GM19023 (cell line): ENCODE measurements around the gene IGSF5.
"Not testable (repeated sequence)": the region's sequence is repeated elsewhere in the genome, so short reads cannot be mapped to it uniquely, and the experiment has no call there.

Experiments used
- ATAC-seq: cut with Tn5 transposase; IDR thresholded peaks from one replicate; pipeline ENCODE4 v1.9.1; 2021; ENCODE audit warnings: mild to moderate bottlenecking, moderate library complexity; ENCODE audit not compliant: unreplicated experiment

Gene IGSF5

DNA sequence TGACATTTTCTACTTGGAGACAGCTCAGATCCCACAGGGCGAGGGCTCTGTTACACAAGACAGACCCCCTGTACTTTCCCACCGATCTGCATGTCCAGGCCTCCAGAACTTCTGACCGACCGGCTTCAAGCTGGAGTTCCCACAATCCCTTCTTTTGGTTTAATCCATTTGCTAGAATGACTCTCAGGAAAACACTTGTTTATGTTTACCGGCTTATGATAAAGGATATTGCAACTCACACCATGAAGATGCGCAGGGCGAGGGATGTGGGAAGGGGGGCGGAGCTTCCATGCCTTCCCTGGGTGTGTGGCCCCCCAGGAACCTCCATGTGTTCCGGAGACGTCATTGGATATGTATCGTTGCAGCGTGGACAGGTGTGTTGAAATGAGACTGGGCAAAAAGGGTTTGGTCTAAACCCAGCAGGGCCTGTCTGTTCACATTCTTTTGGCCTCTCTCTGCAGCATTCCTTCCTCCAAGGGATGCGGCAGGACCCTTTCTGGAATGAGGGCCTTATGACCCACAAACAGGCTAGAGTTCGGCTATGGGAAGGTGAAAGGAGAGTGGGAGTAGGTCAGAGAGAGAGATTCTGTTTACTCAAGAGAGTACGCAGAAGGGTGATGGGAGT, 7.5 kb upstream of the IGSF5 start:
- no peak for ATAC-seq

DNA sequence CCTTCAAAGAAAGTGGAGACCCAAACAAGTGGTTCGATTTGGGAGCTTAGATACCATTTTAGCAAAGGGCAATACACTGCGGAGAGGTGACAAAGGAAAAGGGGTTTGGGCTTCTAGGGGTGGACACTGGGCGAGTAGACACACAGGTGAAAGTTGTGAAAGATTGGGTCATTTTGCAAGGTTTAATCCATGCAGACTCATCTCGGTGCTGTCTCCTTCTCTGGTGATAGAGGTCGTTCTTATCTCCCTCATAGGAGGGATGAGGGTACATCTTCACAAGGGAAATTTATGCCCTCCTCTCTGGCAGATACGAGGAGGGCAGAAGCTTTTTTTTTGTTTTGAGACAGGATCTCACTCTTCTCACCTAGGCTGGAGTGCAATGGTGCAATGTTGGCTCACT, 6.4 kb upstream of the IGSF5 start:
- ATAC-seq: no peak

DNA sequence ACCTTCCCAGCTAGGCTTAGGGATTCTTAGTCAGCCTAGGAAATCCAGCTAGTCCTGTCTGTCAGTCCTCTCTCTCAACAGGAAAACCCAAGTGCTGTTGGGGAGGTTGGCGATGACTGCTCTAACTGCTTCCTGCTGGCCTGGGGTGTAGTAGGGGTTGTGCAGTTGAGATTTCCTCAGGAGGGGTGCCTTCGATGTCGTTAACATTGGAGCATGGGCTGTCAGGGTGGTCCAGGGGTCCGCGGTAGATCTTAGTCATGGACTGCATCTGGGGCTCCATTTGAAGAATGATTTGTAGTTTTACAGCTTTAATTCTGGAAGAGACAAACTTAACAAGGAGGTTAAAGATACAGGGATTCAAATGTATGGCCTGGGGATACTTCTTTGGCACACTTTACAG, 5.5 kb upstream of the IGSF5 start:
- not testable (repeated sequence) for ATAC-seq

DNA sequence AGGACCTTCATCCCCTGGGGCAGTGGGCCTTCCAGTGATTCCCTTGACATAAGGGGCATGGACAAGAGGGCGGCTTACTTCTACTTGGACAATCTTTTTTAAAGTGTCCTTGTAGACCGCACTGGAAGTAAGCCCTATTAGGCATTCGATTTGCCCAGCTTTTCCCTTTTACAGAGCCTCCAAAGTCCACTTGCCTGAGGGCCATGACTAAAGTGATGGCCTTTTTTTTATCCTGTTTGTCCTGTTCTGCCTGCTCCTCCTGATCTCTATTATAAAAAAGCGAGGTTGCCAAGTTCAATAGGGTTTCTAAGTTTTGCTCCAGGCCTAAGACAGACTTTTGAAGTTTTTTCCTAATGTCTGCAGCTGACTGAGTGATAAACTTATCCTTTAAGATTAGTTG, 2.4 kb upstream of the IGSF5 start:
- ATAC-seq: not testable (repeated sequence)

DNA sequence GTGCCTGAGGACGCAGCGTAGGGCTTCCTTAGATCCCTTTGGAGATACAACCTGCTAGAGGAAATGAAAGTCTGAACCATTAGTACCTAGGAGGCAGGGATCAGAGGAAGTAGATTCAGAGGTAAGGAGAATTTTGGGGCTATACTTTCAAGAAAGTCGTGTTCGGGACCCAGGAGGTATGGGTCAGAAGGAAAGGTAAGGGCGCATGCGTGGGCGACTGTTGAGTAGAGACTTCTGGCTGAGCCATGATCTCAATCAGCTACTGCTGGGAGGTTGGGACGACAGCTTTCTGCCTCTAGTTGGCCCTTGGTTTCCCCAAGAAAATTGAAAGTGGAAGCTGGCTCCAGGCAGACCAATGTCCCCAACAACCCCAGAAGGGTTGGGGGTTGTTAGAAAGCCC, 349 bp downstream of the IGSF5 start:
- ATAC-seq: not testable (repeated sequence)

DNA sequence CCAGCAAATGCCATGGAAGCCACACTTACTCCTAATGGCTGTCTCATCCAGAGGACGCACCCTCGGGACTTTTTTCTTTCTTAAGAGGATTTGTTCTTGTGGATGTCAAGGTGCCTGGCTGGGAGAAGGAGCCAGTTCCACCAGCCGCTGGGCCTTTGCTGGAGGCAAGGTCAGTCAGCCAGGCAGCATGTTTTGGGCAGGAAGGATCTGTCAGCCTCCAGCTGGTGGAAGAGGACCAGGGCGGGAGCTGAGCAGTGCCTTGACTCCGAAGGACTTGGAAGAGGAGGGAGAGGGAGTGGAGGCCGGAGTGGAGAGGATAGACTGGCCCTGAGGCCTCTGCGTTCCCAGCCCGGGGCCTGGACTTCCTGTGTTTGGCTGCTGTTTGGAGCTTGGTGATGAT, 5.7 kb downstream of the IGSF5 start:
- ATAC-seq: no peak

DNA sequence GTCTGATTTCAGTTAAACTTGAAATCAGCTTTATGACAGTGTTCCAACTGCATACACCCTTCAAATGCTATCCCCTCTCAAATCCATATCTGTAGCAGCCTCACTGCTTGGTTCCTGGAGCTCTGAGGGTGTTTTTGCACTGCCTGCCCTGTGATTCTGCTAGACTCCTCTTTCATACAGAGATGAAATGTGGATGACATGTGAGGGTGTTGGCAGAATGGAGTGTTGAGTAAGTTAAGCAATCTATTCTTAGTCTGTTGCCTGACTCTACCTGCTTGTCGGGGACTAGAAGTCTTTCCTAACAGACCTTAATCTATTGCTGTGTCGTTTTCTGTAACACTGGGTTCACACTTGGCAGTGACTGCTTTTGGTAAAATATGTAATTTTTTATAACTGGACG, 9.8 kb downstream of the IGSF5 start:
- ATAC-seq: no peak

DNA sequence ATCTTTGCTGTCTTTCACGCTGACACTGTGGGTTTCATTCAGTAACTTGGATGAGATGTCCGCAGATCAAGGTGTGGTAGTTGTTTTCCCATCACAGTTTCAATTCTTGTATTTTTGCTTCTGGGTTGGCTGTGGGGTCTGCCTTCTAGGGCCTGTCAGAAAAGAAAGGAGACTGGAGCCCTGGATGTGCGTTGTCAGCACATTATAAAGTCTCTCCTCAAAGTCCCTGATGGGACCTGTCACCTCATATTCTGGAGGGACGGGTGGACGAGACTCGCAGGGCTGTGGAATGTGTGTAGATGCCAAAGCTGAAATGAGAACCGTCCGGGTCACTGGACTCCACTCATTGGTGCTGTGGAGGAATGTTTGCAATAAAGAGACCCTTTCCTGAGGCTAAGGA, 11.3 kb downstream of the IGSF5 start:
- ATAC-seq: no peak

DNA sequence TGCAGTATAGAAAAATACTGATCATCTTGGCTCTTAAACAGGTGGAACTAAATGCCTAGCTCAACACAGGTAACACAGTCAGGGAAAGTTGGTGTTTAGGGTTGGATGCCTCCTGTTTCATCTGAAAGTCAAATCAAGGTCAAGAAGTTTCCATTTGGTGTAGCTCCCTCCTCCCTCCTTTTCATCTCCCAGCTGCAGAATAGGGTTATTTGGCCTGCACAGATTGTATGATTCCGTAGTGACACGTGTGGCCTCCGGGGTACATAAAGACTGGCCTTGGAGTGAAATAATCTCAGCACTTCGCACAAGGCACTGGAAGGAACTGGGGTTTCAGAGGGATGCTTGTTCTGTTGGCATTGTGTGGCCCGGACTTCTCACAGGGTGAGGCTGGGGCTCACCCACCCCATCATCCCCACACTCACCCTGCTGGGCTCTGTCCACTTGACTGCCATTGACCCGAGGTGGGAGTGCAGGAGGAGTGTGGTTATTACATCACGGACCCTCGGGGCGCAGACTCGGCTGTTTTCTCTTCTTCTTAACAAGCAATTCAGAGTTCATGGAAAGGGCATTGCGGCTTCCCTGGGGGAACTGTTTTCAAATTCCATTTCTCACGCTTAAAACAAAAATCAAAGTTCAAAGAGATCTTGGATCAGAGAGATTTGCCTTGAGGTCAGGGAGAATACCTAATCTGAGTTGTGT, 18.4 kb downstream of the IGSF5 start:
- ATAC-seq: no peak

DNA sequence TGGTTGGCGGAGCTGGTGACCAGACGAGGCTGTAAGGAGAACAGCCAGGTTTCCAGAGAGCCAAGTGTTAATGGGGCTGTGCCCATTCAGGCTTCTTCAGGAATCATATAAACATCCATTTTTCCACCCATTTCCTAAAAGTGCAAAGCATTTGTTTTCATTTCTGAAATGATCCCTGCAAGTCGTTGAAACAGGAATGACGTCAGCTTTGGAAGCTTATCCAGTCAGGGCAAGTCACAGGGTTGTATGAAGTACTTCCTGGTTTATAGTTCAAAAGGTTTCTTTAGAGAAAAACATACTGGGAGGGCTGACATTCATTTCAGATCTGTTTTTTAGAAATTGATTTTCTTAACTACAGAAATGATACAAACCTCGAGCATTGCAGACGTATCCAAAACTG, 29.2 kb downstream of the IGSF5 start:
- no peak for ATAC-seq

DNA sequence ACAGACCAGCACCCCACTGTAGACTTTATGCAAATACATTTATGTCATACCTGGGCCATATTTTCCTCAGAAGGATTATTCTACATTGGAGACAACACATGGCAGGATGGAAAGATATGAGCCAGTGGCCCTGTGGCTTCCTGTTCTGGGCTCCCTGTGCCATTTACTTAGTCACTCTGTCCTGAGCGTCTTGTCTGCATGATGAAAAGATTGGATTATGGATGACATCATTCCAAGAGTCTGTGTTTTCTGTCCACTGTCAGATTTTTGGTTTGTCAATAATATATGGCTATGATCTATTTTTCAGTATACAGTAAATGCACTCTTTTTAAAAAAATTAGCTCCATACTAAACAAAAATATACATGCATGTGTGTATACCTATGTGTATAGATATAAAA, 30.8 kb downstream of the IGSF5 start:
- ATAC-seq: no peak

DNA sequence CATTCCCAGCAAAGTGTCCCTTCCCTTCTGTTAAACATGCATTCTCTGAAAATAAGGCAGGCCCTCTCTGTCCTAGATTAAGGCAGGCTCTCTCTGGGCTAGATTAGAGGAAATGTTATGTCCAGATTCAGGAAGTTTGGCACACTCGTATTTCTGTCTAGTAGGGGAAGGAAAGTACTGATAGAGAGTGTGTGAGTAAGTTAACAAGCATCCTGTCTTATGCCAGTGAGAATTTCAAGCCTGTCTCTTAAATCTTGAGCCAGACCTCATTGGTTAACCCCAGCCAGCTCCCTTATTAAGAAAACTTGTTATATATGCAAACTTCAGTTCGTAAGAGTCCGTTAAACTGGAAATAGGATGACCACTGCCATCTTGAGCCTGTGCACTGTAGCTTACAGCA, 31.6 kb downstream of the IGSF5 start:
- no peak for ATAC-seq

DNA sequence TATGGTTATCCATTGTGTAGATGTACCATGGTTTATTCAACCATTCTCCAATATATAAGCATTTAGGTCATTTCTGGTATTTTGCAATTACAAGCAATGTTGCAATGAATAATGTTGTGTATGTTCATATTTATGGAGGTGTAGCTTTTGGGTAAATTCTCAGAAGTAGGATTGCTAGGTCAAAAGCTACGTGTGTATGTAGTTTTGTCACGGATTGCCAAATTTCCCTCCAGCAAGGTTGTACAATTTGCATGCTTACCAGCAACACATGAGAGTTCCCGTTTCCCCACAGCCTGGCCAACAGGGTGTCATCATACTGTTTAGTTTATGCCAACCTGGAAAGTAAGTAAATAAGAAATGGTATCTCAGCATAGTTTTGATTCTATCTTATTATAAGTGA, 36.3 kb downstream of the IGSF5 start:
- no peak for ATAC-seq

DNA sequence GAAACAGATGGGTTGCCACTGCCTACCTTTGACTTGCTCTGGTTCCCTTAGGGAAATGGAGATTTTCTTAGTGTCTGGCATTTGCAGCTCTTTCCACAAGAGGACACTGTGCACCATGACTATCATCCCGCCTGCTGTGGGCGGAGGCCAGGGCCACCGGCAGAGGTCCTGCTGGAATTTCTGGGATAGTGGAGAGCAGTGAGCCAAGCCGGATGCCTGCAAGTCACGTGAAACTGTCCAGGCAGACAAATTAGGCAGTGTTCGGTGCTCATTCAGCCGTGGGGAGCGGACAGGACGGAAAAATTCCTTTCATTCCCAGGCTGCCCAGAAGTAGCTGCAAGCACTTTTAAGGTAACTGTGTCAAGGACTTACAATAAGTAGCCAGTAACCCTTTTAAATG, 43.4 kb downstream of the IGSF5 start:
- ATAC-seq: no peak

DNA sequence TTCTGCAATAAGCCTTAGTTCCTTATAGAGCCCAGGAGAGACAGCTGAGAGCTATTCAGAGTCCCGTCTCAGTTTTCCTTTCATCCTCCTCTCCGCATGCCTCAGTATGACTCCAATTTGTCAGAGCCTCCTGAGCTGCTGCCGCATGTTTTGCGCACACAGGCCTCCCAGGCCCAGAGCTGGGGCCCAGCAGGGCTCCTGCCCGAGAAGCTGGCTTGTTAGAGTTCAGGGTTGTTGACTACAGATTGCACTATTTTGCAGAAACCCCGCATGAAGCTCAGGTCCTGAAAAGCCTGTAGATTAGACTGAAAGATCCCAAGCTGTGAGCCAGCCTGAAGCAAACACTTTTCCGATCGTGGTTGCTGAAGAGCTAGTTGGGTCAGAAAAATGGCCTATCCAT, 51.5 kb downstream of the IGSF5 start:
- ATAC-seq: no peak

DNA sequence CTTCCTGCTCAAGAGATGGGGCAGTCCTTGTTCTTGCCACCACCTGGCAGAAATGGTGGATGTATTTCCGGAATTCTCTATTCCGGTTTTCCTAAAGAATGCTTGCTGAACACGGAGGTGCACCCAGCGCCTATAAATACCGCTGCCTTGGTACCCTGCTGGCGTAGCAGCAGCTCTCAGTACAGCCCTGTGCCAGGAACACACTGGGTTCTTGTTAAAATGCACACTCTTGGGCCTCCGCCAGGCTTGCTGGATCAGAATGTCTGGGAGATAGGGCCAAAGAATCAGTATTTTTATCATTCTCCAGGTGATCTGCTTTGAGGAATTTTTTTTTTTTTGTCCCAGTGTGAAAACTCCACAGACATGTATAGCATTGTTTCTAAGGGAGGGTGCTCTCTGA, 54.2 kb downstream of the IGSF5 start:
- no peak for ATAC-seq

DNA sequence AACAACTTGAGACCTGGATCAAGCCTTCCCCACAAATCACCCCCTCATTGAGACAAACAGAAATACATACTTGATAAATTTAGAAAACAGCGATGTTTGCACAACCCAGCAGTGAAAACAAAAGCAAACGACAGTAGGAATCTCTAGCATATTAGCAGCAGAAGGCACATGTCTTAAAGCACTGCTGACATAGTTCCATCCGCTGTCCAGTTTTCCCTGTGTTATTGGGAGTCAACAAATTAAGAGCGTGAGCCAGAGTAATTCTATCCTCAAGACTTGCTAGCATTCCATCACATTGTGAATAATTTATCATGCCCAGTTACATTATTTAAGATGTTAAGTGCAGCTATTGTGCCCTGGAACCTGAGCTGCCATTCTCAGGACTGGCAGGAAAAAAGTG, 55.3 kb downstream of the IGSF5 start:
- ATAC-seq: no peak

DNA sequence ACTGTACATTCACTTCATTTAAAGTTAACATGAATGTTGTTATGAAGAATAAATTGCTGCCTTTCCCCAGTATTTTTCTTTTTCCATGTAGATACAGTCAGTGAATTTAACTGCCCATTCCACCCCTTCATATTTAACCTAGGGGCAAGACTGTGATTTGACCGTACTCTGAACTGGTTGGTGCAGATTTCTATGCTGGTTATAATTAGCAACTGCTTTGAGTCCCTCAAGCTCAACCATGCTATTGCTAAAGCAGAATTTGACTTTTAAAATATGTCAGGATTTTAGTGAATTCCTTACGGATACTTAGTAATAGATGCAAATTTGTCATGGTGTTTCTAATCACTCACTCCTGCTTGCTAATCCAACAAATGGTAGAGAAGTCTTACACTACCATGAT, 57.2 kb downstream of the IGSF5 start:
- ATAC-seq: no peak

DNA sequence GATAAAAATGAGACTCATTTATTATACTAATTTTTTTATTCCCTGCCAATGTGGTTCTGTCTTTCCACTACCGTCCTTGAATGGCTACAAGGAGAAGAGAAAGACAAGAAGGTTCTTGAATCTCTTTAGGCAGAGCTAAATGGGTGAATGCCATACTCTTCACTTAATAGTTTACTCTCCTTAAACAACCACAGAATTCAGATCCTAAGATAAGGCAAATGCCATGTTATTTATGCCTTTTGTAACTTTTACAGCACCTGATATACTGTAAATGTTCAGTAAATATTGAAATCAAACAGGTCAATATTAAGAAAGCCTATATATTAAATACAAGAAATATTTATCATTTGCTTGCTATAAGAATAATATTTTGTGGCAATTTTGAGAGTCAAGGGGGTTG, 58.4 kb downstream of the IGSF5 start:
- no peak for ATAC-seq

DNA sequence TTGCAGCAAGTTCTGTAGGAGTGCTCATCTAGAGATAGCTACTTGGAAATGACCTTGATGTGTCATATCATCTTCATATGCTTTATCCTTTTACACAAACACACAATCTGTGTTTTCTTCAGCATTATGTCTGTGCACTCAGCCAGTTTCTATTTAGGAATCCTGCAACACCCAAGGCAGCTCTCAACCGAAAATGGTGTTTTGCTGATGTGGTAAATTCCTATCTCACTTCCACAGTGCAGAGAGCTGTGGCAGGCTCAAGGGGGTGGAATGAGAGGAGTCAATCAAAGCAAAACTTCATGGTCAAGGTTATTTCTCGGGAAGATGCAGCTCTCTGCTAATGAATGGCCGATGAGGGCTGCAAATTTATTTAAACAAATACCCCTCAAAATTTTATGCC, 59.3 kb downstream of the IGSF5 start:
- ATAC-seq: no peak

DNA sequence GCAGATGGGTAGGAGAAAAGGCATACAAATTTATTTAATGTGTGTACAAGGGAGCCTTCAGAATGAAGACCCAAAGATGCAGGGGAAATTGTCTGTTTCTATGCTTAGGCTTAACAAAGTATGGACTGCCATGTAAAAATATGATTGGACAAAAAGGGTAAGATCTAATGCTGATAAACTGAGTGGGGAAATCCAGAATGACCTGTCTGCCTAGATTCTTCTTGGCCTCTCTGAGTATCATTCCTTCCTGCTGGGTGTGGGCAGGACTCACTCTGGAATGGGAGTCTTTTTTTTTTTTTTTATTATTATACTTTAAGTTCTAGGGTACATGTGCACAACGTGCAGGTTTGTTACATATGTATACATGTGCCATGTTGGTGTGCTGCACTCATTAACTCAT, 61.0 kb downstream of the IGSF5 start:
- no peak for ATAC-seq

DNA sequence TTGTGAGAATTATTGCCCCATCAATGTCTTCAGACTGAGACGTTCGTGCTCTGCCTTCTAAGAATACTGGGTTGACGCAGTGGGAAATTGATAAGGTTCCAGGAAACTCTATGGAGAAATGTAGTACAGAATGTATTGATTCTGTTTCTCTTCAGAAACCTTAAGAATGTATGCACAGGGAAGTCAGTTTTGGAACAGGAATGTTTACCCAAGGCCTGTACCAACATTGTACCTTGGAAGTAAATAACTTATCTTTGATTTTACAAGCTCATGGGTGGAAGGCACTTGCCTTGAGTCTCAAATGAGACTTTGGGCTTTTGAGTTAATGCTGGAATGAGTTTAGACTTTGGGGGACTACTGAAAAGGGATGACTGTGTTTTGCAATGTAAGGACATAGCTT, 62.8 kb downstream of the IGSF5 start:
- no peak for ATAC-seq

DNA sequence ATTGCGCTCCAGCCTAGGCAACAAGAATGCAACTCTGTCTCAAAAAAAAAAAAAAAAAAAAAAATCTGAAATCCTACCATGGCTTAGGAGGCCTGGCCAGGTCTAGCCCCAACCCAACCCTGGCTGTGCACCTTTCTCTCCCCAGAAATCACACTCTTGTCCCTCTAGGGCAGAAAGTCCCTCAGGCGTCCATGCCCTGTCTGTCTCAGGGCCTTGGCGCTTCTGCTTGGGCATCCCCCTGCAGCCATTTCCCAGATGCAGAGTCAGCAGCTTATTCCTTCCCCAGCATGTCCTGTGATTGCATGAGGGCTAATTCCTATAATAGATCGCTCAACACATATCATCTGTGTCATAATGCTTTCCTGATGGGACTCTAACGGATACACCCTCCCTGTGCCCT, 65.0 kb downstream of the IGSF5 start:
- no peak for ATAC-seq
